ENCODE data around the gene VAMP7.
"Not testable (repeated sequence)": the region's sequence is repeated elsewhere in the genome, so short reads cannot be mapped to it uniquely, and the experiment has no call there.

The VAMP7 gene

GRCh38 chrX:155888139-155888538 is 7.0 kb downstream of the VAMP7 start:
- ATAC-seq = no peak
- no peak for DNase-seq (ENCODE audit: low spot score in 2 of 2)

DNA sequence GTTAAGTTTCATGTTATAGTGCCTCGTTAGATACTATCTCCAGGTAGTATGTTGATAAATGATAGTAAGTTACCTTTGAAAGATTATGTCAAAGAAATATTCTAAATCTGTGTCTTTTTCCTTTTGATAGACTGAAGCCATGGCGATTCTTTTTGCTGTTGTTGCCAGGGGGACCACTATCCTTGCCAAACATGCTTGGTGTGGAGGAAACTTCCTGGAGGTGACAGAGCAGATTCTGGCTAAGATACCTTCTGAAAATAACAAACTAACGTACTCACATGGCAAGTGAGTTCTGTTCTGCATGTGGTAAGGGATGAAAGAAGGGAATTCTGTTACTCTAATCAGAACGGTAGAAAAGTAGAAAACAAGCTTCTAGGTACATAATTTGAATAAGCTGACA is 8.2 kb downstream of the VAMP7 start:
- H3K4me1 Mint-ChIP-seq = peaks cover 23% of the 10 kb centered on the region
- H3K36me3 Mint-ChIP-seq = peaks cover 31% of the 10 kb centered on the region
- no peaks in the 10 kb centered on the region for H3K9me3 Mint-ChIP-seq
- no peak for ATAC-seq
- H3K27ac Mint-ChIP-seq = no peak overlapping the region
- H3K4me3 Mint-ChIP-seq = no peak overlapping the region
- no peak for DNase-seq (ENCODE audit: low spot score in 2 of 2)

More at GRCh38 chrX:155888139-155888538, 7.0 kb downstream of the VAMP7 start:
- Mint-ChIP-seq H3K27ac (no peak overlapping the region), H3K9me3 (no peaks in the 10 kb centered on the region), H3K36me3 (peaks cover 21% of the 10 kb centered on the region), H3K4me1 (peaks cover 24% of the 10 kb centered on the region), H3K4me3 (no peak overlapping the region)

- peaks cover 52% of the 10 kb centered on the region for H3K36me3 Mint-ChIP-seq
- H3K4me1 Mint-ChIP-seq = peaks cover 14% of the 10 kb centered on the region
- ATAC-seq (no peak), DNase-seq (ENCODE audit: low spot score in 2 of 2) (no peak)
- no peak overlapping the region for H3K27ac Mint-ChIP-seq
- no peak overlapping the region for H3K4me3 Mint-ChIP-seq
- no peaks in the 10 kb centered on the region for H3K9me3 Mint-ChIP-seq
Measured at GRCh38 chrX:155891446-155892210, 10.5 kb downstream of the VAMP7 start.

DNA sequence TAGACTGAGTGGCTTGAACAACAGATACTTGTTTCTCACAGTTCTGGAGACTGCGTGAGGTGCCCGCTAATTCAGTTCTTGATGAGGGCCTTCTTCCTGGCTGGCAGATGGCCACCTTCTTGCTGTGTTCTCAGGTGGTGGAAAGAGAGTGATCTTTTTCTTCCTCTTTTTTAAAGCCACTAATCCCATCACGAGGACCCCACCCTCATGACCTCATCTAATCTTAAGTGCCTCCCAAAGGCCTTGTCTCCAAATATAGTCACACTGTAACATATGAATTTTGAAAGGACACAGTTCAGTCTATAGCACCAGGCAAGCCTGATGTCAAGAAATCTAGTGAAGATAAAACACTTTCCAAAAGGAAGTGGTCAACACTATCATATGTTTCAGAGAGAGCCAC is 12.4 kb downstream of the VAMP7 start:
- DNase-seq (ENCODE audit: low spot score in 2 of 2) = no peak
- H3K4me1 Mint-ChIP-seq = no peaks in the 10 kb centered on the region
- no peak overlapping the region for H3K4me3 Mint-ChIP-seq
- no peak overlapping the region for H3K27ac Mint-ChIP-seq
- ATAC-seq = no peak
- no peaks in the 10 kb centered on the region for H3K9me3 Mint-ChIP-seq
- H3K36me3 Mint-ChIP-seq = peaks cover 67% of the 10 kb centered on the region

GRCh38 chrX:155896512-155896911 is 15.4 kb downstream of the VAMP7 start:
- ATAC-seq = no peak
- no peak overlapping the region for H3K4me3 Mint-ChIP-seq
- no peaks in the 10 kb centered on the region for H3K4me1 Mint-ChIP-seq
- no peak for DNase-seq (ENCODE audit: low spot score in 2 of 2)
- H3K36me3 Mint-ChIP-seq = peaks cover 74% of the 10 kb centered on the region
- no peak overlapping the region for H3K27ac Mint-ChIP-seq
- H3K9me3 Mint-ChIP-seq = no peaks in the 10 kb centered on the region

- DNase-seq (ENCODE audit: low spot score in 2 of 2) = no peak
- no peaks in the 10 kb centered on the region for H3K4me1 Mint-ChIP-seq
Measured at GRCh38 chrX:155899366-155899765, 18.2 kb downstream of the VAMP7 start.

GRCh38 chrX:155900765-155901164 is 19.6 kb downstream of the VAMP7 start:
- Mint-ChIP-seq H3K9me3 (no peaks in the 10 kb centered on the region), H3K4me1 (no peaks in the 10 kb centered on the region), H3K4me3 (no peak overlapping the region), H3K36me3 (peaks cover 60% of the 10 kb centered on the region), H3K27ac (no peak overlapping the region)
- ATAC-seq (no peak), DNase-seq (ENCODE audit: low spot score in 2 of 2) (no peak)

More at GRCh38 chrX:155899366-155899765, 18.2 kb downstream of the VAMP7 start:
- Mint-ChIP-seq H3K27ac (no peak overlapping the region), H3K36me3 (peaks cover 66% of the 10 kb centered on the region), H3K9me3 (no peaks in the 10 kb centered on the region), H3K4me3 (no peak overlapping the region)
- no peak for ATAC-seq

GRCh38 chrX:155907661-155908060 is 26.5 kb downstream of the VAMP7 start:
- not testable (repeated sequence) for H3K4me3 Mint-ChIP-seq; H3K4me1 Mint-ChIP-seq; H3K9me3 Mint-ChIP-seq; H3K27ac Mint-ChIP-seq; DNase-seq (ENCODE audit: low spot score in 2 of 2); ATAC-seq
- H3K36me3 Mint-ChIP-seq = peaks cover 39% of the 10 kb centered on the region

DNA sequence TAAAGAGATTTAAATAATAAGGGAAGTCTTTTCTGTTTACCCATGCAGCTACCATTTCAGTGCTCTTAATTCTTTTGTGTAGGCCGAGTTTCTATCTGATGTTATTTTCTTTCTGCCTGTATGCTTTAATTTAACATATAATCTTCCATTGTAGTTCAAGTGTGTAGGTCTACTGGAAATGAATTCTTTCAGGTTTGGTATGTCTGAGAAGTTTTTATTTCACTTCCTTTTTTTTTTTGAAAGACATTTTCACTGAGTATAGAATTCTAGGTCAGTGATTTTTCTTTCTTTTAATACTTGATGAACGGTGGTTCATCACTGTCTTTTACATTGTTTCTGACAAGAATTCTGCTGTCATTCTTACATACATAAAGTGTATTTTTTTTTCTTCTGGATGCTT is 42.1 kb downstream of the VAMP7 start:
- peaks cover 77% of the 10 kb centered on the region for H3K36me3 Mint-ChIP-seq
- H3K27ac Mint-ChIP-seq = no peak overlapping the region
- DNase-seq (ENCODE audit: low spot score in 2 of 2) (no peak), ATAC-seq (no peak)
- H3K4me3 Mint-ChIP-seq = no peak overlapping the region
- no peaks in the 10 kb centered on the region for H3K4me1 Mint-ChIP-seq
- no peaks in the 10 kb centered on the region for H3K9me3 Mint-ChIP-seq

DNA sequence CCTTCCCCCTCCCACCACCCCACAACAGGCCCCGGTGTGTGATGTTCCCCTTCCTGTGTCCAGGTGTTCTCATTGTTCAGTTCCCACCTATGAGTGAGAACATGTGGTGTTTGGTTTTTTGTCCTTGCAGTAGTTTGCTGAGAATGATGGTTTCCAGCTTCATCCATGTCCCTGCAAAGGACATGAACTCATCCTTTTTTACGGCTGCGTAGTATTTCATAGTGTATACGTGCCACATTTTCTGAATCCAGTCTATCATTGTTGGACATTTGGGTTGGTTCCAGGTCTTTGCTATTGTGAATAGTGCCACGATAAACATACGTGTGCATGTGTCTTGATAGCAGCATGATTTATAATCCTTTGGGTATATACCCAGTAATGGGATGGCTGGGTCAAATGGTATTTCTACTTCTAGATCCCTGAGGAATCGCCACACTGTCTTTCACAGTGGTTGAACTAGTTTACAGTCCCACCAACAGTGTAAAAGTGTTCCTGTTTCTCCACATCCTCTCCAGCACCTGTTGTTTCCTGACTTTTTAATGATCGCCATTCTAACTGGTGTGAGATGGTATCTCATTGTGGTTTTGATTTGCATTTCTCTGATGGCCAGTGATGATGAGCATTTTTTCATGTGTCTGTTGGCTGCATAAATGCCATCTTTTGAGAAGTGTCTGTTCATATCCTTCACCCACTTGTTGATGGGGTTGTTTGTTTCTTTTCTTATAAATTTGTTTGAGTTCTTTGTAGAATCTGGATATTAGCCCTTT is 49.9 kb downstream of the VAMP7 start:
- not testable (repeated sequence) for DNase-seq (ENCODE audit: low spot score in 2 of 2); H3K4me1 Mint-ChIP-seq; H3K4me3 Mint-ChIP-seq; H3K27ac Mint-ChIP-seq; ATAC-seq
- Mint-ChIP-seq H3K9me3 (peaks cover 11% of the 10 kb centered on the region), H3K36me3 (peaks cover 41% of the 10 kb centered on the region)

GRCh38 chrX:155938132-155938531 is 57.0 kb downstream of the VAMP7 start:
- DNase-seq (ENCODE audit: low spot score in 2 of 2) = no peak
- ATAC-seq = no peak
- Mint-ChIP-seq H3K9me3 (peaks cover 3% of the 10 kb centered on the region), H3K4me3 (no peak overlapping the region), H3K36me3 (peaks cover 20% of the 10 kb centered on the region), H3K4me1 (peaks cover 7% of the 10 kb centered on the region), H3K27ac (no peak overlapping the region)

DNA sequence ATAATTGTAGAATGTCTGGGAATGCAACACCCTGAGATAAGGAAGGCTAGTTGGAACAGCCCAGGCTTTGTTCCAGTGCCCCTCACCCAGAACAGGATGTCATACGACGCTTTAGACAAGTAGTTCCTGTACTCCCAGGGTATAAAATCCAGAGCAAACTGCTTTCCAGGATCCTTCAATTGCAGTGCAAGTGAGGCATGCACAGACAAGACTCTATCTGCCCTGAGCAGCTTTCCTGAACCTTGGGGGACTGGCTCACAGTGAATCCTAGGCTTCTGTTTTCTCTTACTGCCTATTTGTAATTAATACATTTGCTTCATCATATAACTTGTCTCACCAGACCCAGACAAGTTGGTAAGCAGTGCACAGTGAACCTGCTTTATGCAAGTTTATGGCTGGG is 68.0 kb downstream of the VAMP7 start:
- ATAC-seq = no peak
- no peak overlapping the region for H3K27ac Mint-ChIP-seq
- H3K4me3 Mint-ChIP-seq = no peak overlapping the region
- no peaks in the 10 kb centered on the region for H3K9me3 Mint-ChIP-seq
- DNase-seq (ENCODE audit: low spot score in 2 of 2) = no peak
- H3K36me3 Mint-ChIP-seq = peaks cover 5% of the 10 kb centered on the region
- no peaks in the 10 kb centered on the region for H3K4me1 Mint-ChIP-seq

DNA sequence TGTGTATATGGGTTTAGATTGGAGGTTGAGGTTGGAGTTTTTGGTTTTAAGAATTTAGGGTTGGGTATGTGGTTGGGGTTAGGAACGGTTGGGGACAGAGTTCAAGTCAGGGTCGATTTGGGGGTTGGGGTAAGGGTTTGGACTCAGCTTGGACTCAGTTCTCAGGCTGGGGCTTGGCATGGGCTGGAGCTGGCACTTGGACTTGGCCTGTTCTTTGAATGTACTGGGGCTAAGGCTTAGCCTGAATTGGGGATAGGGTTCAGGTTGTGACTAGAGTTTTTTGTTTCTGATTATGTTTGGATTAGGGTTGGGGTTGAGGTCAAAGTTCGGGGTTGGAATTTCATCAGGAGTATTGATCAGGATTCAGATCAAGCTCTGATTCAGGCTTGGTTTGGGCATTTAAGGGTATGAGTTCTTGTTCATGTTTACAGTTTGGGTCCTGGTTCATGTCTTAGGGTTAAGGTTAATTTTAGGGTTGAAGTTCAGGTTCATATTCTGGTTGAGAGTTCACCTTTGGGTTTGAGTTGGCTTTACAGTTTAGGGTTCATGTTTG is 70.2 kb downstream of the VAMP7 start:
- Mint-ChIP-seq H3K9me3 (no peaks in the 10 kb centered on the region), H3K4me3 (no peak overlapping the region), H3K4me1 (no peaks in the 10 kb centered on the region), H3K36me3 (no peaks in the 10 kb centered on the region), H3K27ac (no peak overlapping the region)
- DNase-seq (ENCODE audit: low spot score in 2 of 2) (no peak), ATAC-seq (no peak)

- no peak for DNase-seq (ENCODE audit: low spot score in 2 of 2)
Measured at GRCh38 chrX:155953055-155953454, 71.9 kb downstream of the VAMP7 start.

DNA sequence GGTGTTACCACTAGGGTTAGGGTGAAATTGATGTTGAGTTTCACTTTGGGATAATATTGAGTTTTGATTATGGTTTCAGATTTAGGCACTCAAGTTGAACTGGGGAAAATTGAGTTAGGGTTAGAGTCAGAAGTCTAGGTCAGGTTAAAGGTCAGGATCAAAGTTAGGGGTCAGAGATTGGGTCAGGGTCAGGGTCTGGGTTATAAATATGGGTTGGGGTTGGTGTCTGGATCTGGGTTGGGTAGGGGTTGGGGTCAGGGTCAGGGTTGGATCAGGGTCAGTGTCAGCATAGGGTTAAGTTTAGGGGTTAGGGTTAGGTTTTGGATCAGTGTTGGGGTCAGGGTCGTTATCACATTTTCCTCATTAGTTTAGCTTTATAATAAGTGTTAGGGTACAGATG is 73.6 kb downstream of the VAMP7 start:
- ATAC-seq (no peak), DNase-seq (ENCODE audit: low spot score in 2 of 2) (no peak)
- Mint-ChIP-seq H3K27ac (no peak overlapping the region), H3K4me1 (no peaks in the 10 kb centered on the region), H3K9me3 (no peaks in the 10 kb centered on the region), H3K4me3 (no peak overlapping the region), H3K36me3 (no peaks in the 10 kb centered on the region)

More at GRCh38 chrX:155953055-155953454, 71.9 kb downstream of the VAMP7 start:
- H3K4me3 Mint-ChIP-seq = no peak overlapping the region
- no peaks in the 10 kb centered on the region for H3K36me3 Mint-ChIP-seq
- no peaks in the 10 kb centered on the region for H3K4me1 Mint-ChIP-seq
- H3K9me3 Mint-ChIP-seq = no peaks in the 10 kb centered on the region
- no peak overlapping the region for H3K27ac Mint-ChIP-seq
- no peak for ATAC-seq

DNA sequence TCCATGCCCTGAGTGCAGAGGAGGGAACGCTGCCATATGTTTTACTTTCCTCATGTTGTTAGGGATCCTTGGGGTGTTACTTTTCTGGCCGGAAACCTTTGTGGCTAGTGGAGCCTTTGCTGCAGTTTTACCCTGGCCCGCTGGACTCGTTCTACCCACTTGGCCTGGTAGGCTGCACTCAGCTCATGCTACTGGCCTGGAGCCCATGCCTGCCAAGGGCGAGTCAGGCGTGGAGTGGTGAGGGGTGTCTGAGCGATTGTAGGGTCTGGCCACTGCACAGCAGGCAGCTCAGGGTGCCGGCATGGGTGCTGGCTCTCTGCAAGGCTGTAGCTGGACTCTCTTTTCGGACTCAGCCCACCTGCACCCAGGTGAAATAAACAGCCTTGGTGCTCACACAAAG is 75.0 kb downstream of the VAMP7 start:
- Mint-ChIP-seq H3K27ac (no peak overlapping the region), H3K9me3 (no peaks in the 10 kb centered on the region), H3K4me1 (no peaks in the 10 kb centered on the region), H3K36me3 (no peaks in the 10 kb centered on the region), H3K4me3 (no peak overlapping the region)
- ATAC-seq (no peak), DNase-seq (ENCODE audit: low spot score in 2 of 2) (no peak)
